CD14-positive monocyte (primary cell): ENCODE data around the gene PPP1R8. TPM values are rescaled to one million over a fixed set of nuclear protein-coding genes. Genes with fewer than 3 reads are reported as not detected.

Experiments
- DNase-seq, 3 donors: peaks; one replicate each; pipeline ENCODE4 v3.0.0-alpha.2; 2011 to 2022
- H2AFZ ChIP-seq: 2 replicates; pipeline ENCODE4 v1.6.0; 2012; ENCODE audit warnings: mild to moderate bottlenecking, low read depth, low read length, inconsistent platforms; ENCODE audit not compliant: insufficient read depth, poor library complexity, severe bottlenecking
- H3K27ac ChIP-seq, 2 donors: 1 replicate in 1 of 2; 2 replicates in 1 of 2; pipeline ENCODE4 v1.5.1; 2012 to 2013; ENCODE audit warnings: low read length in 2 of 2, control low read depth in 1 of 2, inconsistent platforms in 1 of 2, low read depth in 1 of 2, mild to moderate bottlenecking in 1 of 2
- H3K27me3 ChIP-seq, 2 donors: one replicate each; pipeline versions ENCODE4 v1.6.0 to v1.6.1; 2011 to 2013; ENCODE audit warnings: low read length in 2 of 2; ENCODE audit not compliant: control insufficient read depth in 2 of 2, insufficient read depth in 2 of 2
- H3K36me3 ChIP-seq, 2 donors: replicated peaks in 1 of 2; 1 replicate in 1 of 2; 2 replicates in 1 of 2; pipeline versions ENCODE4 v1.5.1 to v1.6.1; 2012 to 2013; ENCODE audit warnings: low read length in 2 of 2, control low read depth in 1 of 2, inconsistent platforms in 1 of 2, mild to moderate bottlenecking in 1 of 2; ENCODE audit not compliant: insufficient read depth in 2 of 2, control insufficient read depth in 1 of 2
- H3K4me1 ChIP-seq, 2 donors: 1 replicate in 1 of 2; 2 replicates in 1 of 2; pipeline versions ENCODE4 v1.5.1 to v1.6.1; 2012 to 2013; ENCODE audit warnings: low read length in 2 of 2, control low read depth in 1 of 2, inconsistent platforms in 1 of 2, mild to moderate bottlenecking in 1 of 2, moderate library complexity in 1 of 2; ENCODE audit not compliant: insufficient read depth in 2 of 2, control insufficient read depth in 1 of 2
- H3K4me2 ChIP-seq: replicated peaks from 2 replicates; pipeline ENCODE3; 2012; ENCODE audit warnings: low read length, moderate library complexity, mild to moderate bottlenecking; ENCODE audit not compliant: poor library complexity, severe bottlenecking; ENCODE audit errors: extremely low read depth
- H3K4me3 ChIP-seq, 3 experiments: fragments of 200-600 bp in 1 of 3; sonication (generic) in 1 of 3; replicated peaks in 1 of 3; 1 replicate in 2 of 3; 2 replicates in 1 of 3; pipeline ENCODE4 v1.5.1; 2011 to 2013; ENCODE audit warnings: low read length in 3 of 3, mild to moderate bottlenecking in 3 of 3, control low read depth in 2 of 3, low read depth in 2 of 3, inconsistent platforms in 1 of 3, moderate library complexity in 1 of 3
- H3K79me2 ChIP-seq: 2 replicates; pipeline ENCODE4 v1.6.0; 2012; ENCODE audit warnings: mild to moderate bottlenecking, control low read depth, inconsistent platforms, low read length, moderate library complexity; ENCODE audit not compliant: insufficient read depth
- H3K9ac ChIP-seq: 2 replicates; pipeline ENCODE4 v1.6.0; 2017; ENCODE audit warnings: low read length, mild to moderate bottlenecking; ENCODE audit not compliant: insufficient read depth, poor library complexity, severe bottlenecking
- H3K9me3 ChIP-seq, 2 donors: replicated peaks in 1 of 2; 1 replicate in 1 of 2; 2 replicates in 1 of 2; pipeline versions ENCODE4 v1.5.1 to v1.6.1; 2012 to 2013; ENCODE audit warnings: low read length in 2 of 2, control low read depth in 1 of 2; ENCODE audit not compliant: control insufficient read depth in 1 of 2, insufficient read depth in 1 of 2
- H4K20me1 ChIP-seq: 2 replicates; pipeline ENCODE4 v1.6.0; 2012; ENCODE audit warnings: mild to moderate bottlenecking, low read length, control low read depth, moderate library complexity; ENCODE audit not compliant: insufficient read depth
- H3K27ac Mint-ChIP-seq, 7 donors: one replicate each; pipeline ENCODE4 v1.8.0; 2020; ENCODE audit warnings: mild to moderate bottlenecking in 7 of 7, mixed read lengths in 7 of 7, moderate library complexity in 6 of 7, inconsistent platforms in 2 of 7
- H3K27me3 Mint-ChIP-seq, 3 donors: one replicate each; pipeline ENCODE4 v1.8.0; 2021 to 2022; ENCODE audit warnings: low read depth in 3 of 3, mild to moderate bottlenecking in 3 of 3, mixed read lengths in 3 of 3, moderate library complexity in 3 of 3, inconsistent platforms in 1 of 3
- H3K36me3 Mint-ChIP-seq, 2 donors: one replicate each; pipeline ENCODE4 v1.8.0; 2020; ENCODE audit warnings: mixed read lengths in 2 of 2, inconsistent platforms in 1 of 2, mild to moderate bottlenecking in 1 of 2
- H3K4me1 Mint-ChIP-seq: one replicate; pipeline ENCODE4 v1.8.0; 2020; ENCODE audit warnings: mild to moderate bottlenecking, mixed read lengths
- H3K4me3 Mint-ChIP-seq, 2 donors: one replicate each; pipeline ENCODE4 v1.8.0; 2020; ENCODE audit warnings: mild to moderate bottlenecking in 2 of 2, mixed read lengths in 2 of 2, moderate library complexity in 1 of 2
- H3K9me3 Mint-ChIP-seq, 7 donors: one replicate each; pipeline ENCODE4 v1.8.0; 2020 to 2022; ENCODE audit warnings: mixed read lengths in 7 of 7, mild to moderate bottlenecking in 6 of 7, moderate library complexity in 6 of 7, inconsistent platforms in 2 of 7
- WGBS: methylation state at CpG from one replicate; pipeline ENCODE4 v1.1.5; 2013; ENCODE audit warnings: missing lambda C conversion rate; ENCODE audit not compliant: insufficient coverage; 5-methylcytosine and 5-hydroxymethylcytosine counted together
- intact Hi-C, 2 donors: fragments of 100-400 bp; cut with micrococcal nuclease; formaldehyde crosslinking; loops; one replicate each; pipeline versions ENCODE4 v1.15.0 to v1.15.1; 2023
- polyA plus RNA-seq, 3 donors: library from polyadenylated mRNA; depleted of rRNA in 1 of 3; unstranded in 2 of 3; stranded (reverse) in 1 of 3; fragments of 300-500 nt in 2 of 3; fragments of >200 nt in 1 of 3; fragmentation: Illumina TruSeq in 2 of 3; gene quantifications; 1 replicate in 2 of 3; 2 replicates in 1 of 3; pipeline ENCODE4 v1.2.3, GENCODE V29; 2012 to 2021
- TF ChIP-seq, protein P1 (sequence below): fragments of 200-600 bp; IDR thresholded peaks from one replicate; pipeline ENCODE4 v1.8.0; 2022; ENCODE audit warnings: antibody characterized with exemption, mild to moderate bottlenecking

PPP1R8 gene
- polyA plus RNA-seq, 3 donors: 17.0 to 23.9 (median 21.4) TPM

DNA sequence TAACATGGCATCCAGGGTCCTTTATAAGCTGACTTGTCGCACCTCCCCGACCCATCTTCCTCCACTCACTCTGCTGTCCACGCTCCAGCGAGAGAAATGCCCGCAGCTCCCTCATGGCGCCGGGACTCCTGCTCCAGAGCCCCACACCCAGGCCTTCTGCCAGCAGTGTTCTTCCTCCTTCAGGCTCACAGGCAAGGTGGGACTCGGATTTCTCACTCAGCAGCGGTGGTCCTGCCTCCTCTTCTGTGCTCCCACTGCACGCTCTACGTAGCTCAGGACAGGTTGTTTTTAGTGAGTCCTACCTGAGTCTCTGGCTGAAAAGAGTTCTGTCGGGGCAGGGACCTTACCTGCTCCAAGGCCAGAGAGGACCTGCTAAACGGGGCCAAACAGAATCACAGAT, 53.0 kb downstream of the PPP1R8 start:
- Mint-ChIP-seq H3K9me3 (peaks cover 0 to 1% (median 0%) of the 10 kb centered on the region in 7 donors), H3K27ac (peak overlapping the region; percentile 99 to 100 (median 99)), H3K36me3 (peaks cover 79 to 98% of the 10 kb centered on the region in 2 donors), H3K4me3 (peak overlapping the region; percentile 40 to 67), H3K27me3 (peaks cover 0 to 4% (median 0%) of the 10 kb centered on the region in 3 donors), H3K4me1 (peaks cover 90% of the 10 kb centered on the region)
- H3K4me1 ChIP-seq: peaks cover 98 to 99% of the 10 kb centered on the region in 2 donors
- H3K36me3 ChIP-seq: peaks cover 74 to 87% of the 10 kb centered on the region in 2 donors
- DNase-seq: no peak
- H3K9ac ChIP-seq: peak overlapping the region; percentile 84
- TF ChIP-seq, protein P1, sequence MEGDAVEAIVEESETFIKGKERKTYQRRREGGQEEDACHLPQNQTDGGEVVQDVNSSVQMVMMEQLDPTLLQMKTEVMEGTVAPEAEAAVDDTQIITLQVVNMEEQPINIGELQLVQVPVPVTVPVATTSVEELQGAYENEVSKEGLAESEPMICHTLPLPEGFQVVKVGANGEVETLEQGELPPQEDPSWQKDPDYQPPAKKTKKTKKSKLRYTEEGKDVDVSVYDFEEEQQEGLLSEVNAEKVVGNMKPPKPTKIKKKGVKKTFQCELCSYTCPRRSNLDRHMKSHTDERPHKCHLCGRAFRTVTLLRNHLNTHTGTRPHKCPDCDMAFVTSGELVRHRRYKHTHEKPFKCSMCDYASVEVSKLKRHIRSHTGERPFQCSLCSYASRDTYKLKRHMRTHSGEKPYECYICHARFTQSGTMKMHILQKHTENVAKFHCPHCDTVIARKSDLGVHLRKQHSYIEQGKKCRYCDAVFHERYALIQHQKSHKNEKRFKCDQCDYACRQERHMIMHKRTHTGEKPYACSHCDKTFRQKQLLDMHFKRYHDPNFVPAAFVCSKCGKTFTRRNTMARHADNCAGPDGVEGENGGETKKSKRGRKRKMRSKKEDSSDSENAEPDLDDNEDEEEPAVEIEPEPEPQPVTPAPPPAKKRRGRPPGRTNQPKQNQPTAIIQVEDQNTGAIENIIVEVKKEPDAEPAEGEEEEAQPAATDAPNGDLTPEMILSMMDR: no peak
- peaks cover 88% of the 10 kb centered on the region for H3K79me2 ChIP-seq
- H3K4me3 ChIP-seq: peak overlapping the region in 1 of 3 experiments; percentile 63
- peak overlapping the region; percentile 37 for H3K4me2 ChIP-seq
- no peak overlapping the region for H2AFZ ChIP-seq
- H3K9me3 ChIP-seq: no peaks in the 10 kb centered on the region
- whole genome bisulfite sequencing: 88% methylated on average over 13 of the region's 13 CpGs
- intact Hi-C loops: no loop called here
- H3K27ac ChIP-seq: peak overlapping the region; percentile 99 to 100
- H4K20me1 ChIP-seq: peaks cover 56% of the 10 kb centered on the region
- H3K27me3 ChIP-seq: no peaks in the 10 kb centered on the region

DNA sequence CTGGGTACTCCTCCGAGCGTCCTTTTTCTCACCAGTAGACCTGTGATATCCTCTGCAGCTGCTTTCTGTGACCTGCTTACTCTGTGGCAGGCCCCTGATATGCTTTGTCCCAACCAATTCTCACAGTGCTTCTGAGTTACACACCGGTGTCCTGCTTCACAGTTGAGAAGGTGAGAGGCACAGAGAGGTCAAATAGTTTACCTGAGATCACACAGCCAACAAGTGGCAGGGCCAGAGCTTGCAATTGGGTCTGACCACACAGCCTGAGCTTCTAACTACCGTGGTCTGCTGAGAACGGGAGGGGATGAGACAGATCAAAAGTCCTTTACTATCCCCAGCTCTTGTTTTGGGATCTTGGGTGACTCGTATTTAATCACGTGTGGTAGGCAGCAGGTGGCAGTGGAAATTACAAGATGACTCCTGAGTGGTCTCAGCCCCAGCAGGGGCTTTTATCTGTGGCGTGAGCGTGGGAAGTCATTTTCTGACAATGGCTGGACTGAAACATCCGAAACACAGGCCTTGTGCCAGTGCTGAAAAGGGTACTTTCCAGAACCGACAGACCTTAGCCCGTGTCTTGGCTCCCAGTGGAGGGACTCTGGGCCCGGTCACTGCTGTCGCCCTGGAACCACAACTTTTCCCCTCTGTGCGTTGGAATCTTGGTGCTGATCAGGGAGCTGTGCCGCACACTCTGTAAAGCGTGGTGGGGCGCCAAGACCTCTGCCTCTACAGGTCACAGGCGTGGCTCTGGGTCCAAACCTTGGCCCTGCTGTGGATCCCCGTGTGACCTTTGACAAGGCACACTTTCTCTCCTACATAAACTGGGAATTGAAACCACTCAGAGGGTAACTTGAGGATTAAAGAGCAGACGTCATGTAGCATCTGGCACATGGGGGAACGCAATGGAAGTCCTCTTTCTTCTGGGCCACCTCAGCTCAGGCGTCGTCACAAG, 53.7 kb downstream of the PPP1R8 start:
- H3K9me3 ChIP-seq: no peaks in the 10 kb centered on the region
- no peak overlapping the region for H2AFZ ChIP-seq
- H3K4me2 ChIP-seq: peak overlapping the region; percentile 67
- peak overlapping the region; percentile 67 to 80 for H3K4me3 Mint-ChIP-seq
- H3K27ac Mint-ChIP-seq: peak overlapping the region; percentile 99 to 100 (median 99)
- H3K4me1 Mint-ChIP-seq: peaks cover 90% of the 10 kb centered on the region
- H3K27ac ChIP-seq: peak overlapping the region; percentile 99 to 100
- H3K4me3 ChIP-seq: peak overlapping the region in 1 of 3 experiments; percentile 63
- peaks cover 74 to 87% of the 10 kb centered on the region in 2 donors for H3K36me3 ChIP-seq
- H4K20me1 ChIP-seq: peaks cover 48% of the 10 kb centered on the region
- peaks cover 0 to 4% (median 0%) of the 10 kb centered on the region in 3 donors for H3K27me3 Mint-ChIP-seq
- peak overlapping the region; percentile 84 for H3K9ac ChIP-seq
- WGBS: 53% methylated on average over 23 of the region's 24 CpGs
- peaks cover 98 to 99% of the 10 kb centered on the region in 2 donors for H3K4me1 ChIP-seq
- peaks cover 0 to 1% (median 0%) of the 10 kb centered on the region in 7 donors for H3K9me3 Mint-ChIP-seq
- H3K36me3 Mint-ChIP-seq: peaks cover 79 to 98% of the 10 kb centered on the region in 2 donors
- H3K27me3 ChIP-seq: no peaks in the 10 kb centered on the region
- H3K79me2 ChIP-seq: peaks cover 88% of the 10 kb centered on the region
- TF ChIP-seq, protein P1: no peak
- DNase-seq: peak in 2 of 3 donors; percentile 80 to 89
- intact Hi-C loops: no loop called here
